HUES6 (cell line): ENCODE data around the gene TMEM132D.

ENCODE experiments used
- H3K27ac ChIP-seq: 2 replicates; pipeline ENCODE4 v1.7.0; 2013; ENCODE audit warnings: low read depth, mild to moderate bottlenecking, low read length, inconsistent platforms
- H3K27me3 ChIP-seq: 2 replicates; pipeline ENCODE4 v1.6.1; 2013; ENCODE audit warnings: low read length; ENCODE audit not compliant: control insufficient read depth, insufficient read depth
- H3K36me3 ChIP-seq: 2 replicates; pipeline ENCODE4 v1.6.1; 2013; ENCODE audit warnings: low read length; ENCODE audit not compliant: control insufficient read depth, insufficient read depth
- H3K4me1 ChIP-seq: 2 replicates; pipeline ENCODE4 v1.6.1; 2013; ENCODE audit warnings: low read length; ENCODE audit not compliant: control insufficient read depth, insufficient read depth
- H3K4me3 ChIP-seq: 2 replicates; pipeline ENCODE4 v1.5.1; 2013; ENCODE audit warnings: low read depth, low read length
- H3K9ac ChIP-seq: one replicate; pipeline ENCODE4 v1.6.1; 2013; ENCODE audit warnings: mild to moderate bottlenecking, low read length
- H3K9me3 ChIP-seq: 2 replicates; pipeline ENCODE4 v1.6.1; 2013; ENCODE audit warnings: low read depth, low read length; ENCODE audit not compliant: control insufficient read depth, insufficient read depth

TMEM132D gene

GRCh38 chr12:129662234-129662633, 241.6 kb downstream of the TMEM132D start:
- Histone ChIP-seq H3K36me3 (no peaks in the 10 kb centered on the region), H3K27ac (no peak overlapping the region), H3K9me3 (no peaks in the 10 kb centered on the region), H3K4me1 (peaks cover 29% of the 10 kb centered on the region), H3K4me3 (no peak overlapping the region), H3K27me3 (no peaks in the 10 kb centered on the region), H3K9ac (no peak overlapping the region)

GRCh38 chr12:129660946-129661345, 242.9 kb downstream of the TMEM132D start:
- peaks cover 34% of the 10 kb centered on the region for H3K4me1 ChIP-seq
- no peak overlapping the region for H3K9ac ChIP-seq
- H3K27ac ChIP-seq, result peak overlapping the region; percentile 53; the same call in 1 of the 2 replicates

GRCh38 chr12:129659961-129660622, 243.7 kb downstream of the TMEM132D start:
- peaks cover 34% of the 10 kb centered on the region for H3K4me1 ChIP-seq
- no peak overlapping the region for H3K4me3 ChIP-seq
- H3K27me3 ChIP-seq, result no peaks in the 10 kb centered on the region
- H3K9me3 ChIP-seq, result no peaks in the 10 kb centered on the region
- H3K9ac ChIP-seq, result no peak overlapping the region
- H3K27ac ChIP-seq, result no peak overlapping the region
- H3K36me3 ChIP-seq, result no peaks in the 10 kb centered on the region

More at GRCh38 chr12:129660946-129661345, 242.9 kb downstream of the TMEM132D start:
- H3K9me3 ChIP-seq, result no peaks in the 10 kb centered on the region
- H3K36me3 ChIP-seq, result no peaks in the 10 kb centered on the region
- no peaks in the 10 kb centered on the region for H3K27me3 ChIP-seq
- no peak overlapping the region for H3K4me3 ChIP-seq

- Histone ChIP-seq H3K27ac (no peak overlapping the region), H3K4me3 (no peak overlapping the region), H3K4me1 (peaks cover 34% of the 10 kb centered on the region), H3K27me3 (no peaks in the 10 kb centered on the region), H3K9me3 (peaks cover 10% of the 10 kb centered on the region), H3K9ac (no peak overlapping the region), H3K36me3 (no peaks in the 10 kb centered on the region)
These were observed 246.6 kb downstream of the TMEM132D start for GRCh38 chr12:129657179-129657578.

- H3K9ac ChIP-seq, result no peak overlapping the region
- no peak overlapping the region for H3K4me3 ChIP-seq
- H3K27me3 ChIP-seq, result no peaks in the 10 kb centered on the region
- peaks cover 2% of the 10 kb centered on the region for H3K4me1 ChIP-seq
- peaks cover 17% of the 10 kb centered on the region for H3K9me3 ChIP-seq
- no peak overlapping the region for H3K27ac ChIP-seq
- H3K36me3 ChIP-seq, result no peaks in the 10 kb centered on the region
These were observed 251.9 kb downstream of the TMEM132D start for GRCh38 chr12:129651951-129652350.

GRCh38 chr12:129641926-129642325, 261.9 kb downstream of the TMEM132D start:
- Histone ChIP-seq H3K4me3 (no peak overlapping the region), H3K9ac (no peak overlapping the region), H3K9me3 (peaks cover 9% of the 10 kb centered on the region), H3K27me3 (no peaks in the 10 kb centered on the region), H3K4me1 (peaks cover 5% of the 10 kb centered on the region; the same call in 1 of the 2 replicates), H3K36me3 (no peaks in the 10 kb centered on the region), H3K27ac (no peak overlapping the region)

GRCh38 chr12:129635021-129635685, 268.7 kb downstream of the TMEM132D start:
- H3K4me3 ChIP-seq, result no peak overlapping the region
- no peak overlapping the region for H3K9ac ChIP-seq
- H3K27ac ChIP-seq, result no peak overlapping the region
- H3K27me3 ChIP-seq, result no peaks in the 10 kb centered on the region
- H3K4me1 ChIP-seq, result peaks cover 39% of the 10 kb centered on the region
- no peaks in the 10 kb centered on the region for H3K36me3 ChIP-seq
- peaks cover 9% of the 10 kb centered on the region for H3K9me3 ChIP-seq

- no peak overlapping the region for H3K9ac ChIP-seq
These were observed 272.5 kb downstream of the TMEM132D start for GRCh38 chr12:129631316-129631715.

GRCh38 chr12:129629901-129630300, 273.9 kb downstream of the TMEM132D start:
- Histone ChIP-seq H3K36me3 (no peaks in the 10 kb centered on the region), H3K9ac (no peak overlapping the region), H3K4me3 (no peak overlapping the region), H3K27ac (no peak overlapping the region), H3K9me3 (peaks cover 1% of the 10 kb centered on the region; the same call in 1 of the 2 replicates), H3K4me1 (peaks cover 26% of the 10 kb centered on the region), H3K27me3 (no peaks in the 10 kb centered on the region)

More at GRCh38 chr12:129631316-129631715, 272.5 kb downstream of the TMEM132D start:
- no peak overlapping the region; the same call in 1 of the 2 replicates for H3K4me3 ChIP-seq
- H3K4me1 ChIP-seq, result peaks cover 39% of the 10 kb centered on the region
- no peaks in the 10 kb centered on the region for H3K36me3 ChIP-seq
- no peaks in the 10 kb centered on the region for H3K27me3 ChIP-seq
- H3K27ac ChIP-seq, result no peak overlapping the region
- no peaks in the 10 kb centered on the region for H3K9me3 ChIP-seq

GRCh38 chr12:129622566-129622965, 281.3 kb downstream of the TMEM132D start:
- H3K27ac ChIP-seq, result no peak overlapping the region

GRCh38 chr12:129619271-129619670, 284.6 kb downstream of the TMEM132D start:
- Histone ChIP-seq H3K36me3 (no peaks in the 10 kb centered on the region), H3K27me3 (no peaks in the 10 kb centered on the region), H3K27ac (no peak overlapping the region), H3K9me3 (0 out of 2 replicates have a peak, but pooled peaks cover 6% of the 10 kb centered on the region), H3K4me3 (no peak overlapping the region), H3K9ac (no peak overlapping the region), H3K4me1 (no peaks in the 10 kb centered on the region)

More at GRCh38 chr12:129622566-129622965, 281.3 kb downstream of the TMEM132D start:
- Histone ChIP-seq H3K9me3 (peaks cover 7% of the 10 kb centered on the region), H3K4me3 (no peak overlapping the region), H3K27me3 (no peaks in the 10 kb centered on the region), H3K9ac (no peak overlapping the region), H3K4me1 (no peaks in the 10 kb centered on the region), H3K36me3 (no peaks in the 10 kb centered on the region)
